GM12872 (cell line): ENCODE data around the gene CTR9.

Experiments used
- TF ChIP-seq, protein P1 (sequence below): IDR thresholded peaks from 3 replicates; pipeline ENCODE4 v1.5.1; 2011; ENCODE audit warnings: low read depth, mild to moderate bottlenecking, low read length, moderate library complexity; ENCODE audit not compliant: insufficient read depth

CTR9 gene

GRCh38 chr11:10785146-10785474 is 34.1 kb downstream of the CTR9 start:
- TF ChIP-seq, protein P1, sequence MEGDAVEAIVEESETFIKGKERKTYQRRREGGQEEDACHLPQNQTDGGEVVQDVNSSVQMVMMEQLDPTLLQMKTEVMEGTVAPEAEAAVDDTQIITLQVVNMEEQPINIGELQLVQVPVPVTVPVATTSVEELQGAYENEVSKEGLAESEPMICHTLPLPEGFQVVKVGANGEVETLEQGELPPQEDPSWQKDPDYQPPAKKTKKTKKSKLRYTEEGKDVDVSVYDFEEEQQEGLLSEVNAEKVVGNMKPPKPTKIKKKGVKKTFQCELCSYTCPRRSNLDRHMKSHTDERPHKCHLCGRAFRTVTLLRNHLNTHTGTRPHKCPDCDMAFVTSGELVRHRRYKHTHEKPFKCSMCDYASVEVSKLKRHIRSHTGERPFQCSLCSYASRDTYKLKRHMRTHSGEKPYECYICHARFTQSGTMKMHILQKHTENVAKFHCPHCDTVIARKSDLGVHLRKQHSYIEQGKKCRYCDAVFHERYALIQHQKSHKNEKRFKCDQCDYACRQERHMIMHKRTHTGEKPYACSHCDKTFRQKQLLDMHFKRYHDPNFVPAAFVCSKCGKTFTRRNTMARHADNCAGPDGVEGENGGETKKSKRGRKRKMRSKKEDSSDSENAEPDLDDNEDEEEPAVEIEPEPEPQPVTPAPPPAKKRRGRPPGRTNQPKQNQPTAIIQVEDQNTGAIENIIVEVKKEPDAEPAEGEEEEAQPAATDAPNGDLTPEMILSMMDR: no peak

GRCh38 chr11:10786451-10786850 is 35.4 kb downstream of the CTR9 start:
- TF ChIP-seq, protein P1: no peak

DNA sequence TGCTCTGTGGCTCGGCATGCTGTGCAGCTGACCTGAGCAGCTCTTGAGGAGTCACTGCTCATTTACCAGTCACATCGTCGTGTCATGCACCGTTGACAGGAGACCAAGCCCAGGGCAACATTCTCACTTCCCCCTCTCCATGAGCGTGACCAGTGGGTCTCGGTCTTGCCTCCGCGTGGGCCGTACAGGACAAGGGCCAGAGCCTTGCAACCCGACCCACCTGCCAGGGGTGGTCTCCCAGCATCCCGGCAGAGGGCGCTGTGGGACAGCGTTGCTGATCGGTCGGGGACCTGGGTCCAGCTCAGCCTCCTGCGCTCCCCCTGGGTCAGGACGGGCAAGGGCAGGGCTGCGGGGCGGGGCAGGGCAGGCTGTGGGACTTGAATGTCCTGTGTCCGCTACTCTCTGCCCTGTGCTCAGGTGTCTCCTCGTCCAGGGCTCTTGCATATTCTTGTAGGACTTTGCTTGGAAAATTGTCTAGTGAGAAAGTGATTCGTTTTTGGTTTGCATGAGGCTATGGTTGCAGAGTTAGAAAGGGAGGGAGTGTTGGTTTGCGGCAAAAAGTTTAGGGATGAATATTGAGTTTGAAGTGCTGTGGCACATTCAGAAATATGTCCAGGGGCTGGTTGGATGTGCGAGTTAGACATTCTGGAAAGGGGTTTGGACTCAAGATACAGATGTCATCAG is 41.5 kb downstream of the CTR9 start:
- TF ChIP-seq, protein P1: peak; percentile 96

DNA sequence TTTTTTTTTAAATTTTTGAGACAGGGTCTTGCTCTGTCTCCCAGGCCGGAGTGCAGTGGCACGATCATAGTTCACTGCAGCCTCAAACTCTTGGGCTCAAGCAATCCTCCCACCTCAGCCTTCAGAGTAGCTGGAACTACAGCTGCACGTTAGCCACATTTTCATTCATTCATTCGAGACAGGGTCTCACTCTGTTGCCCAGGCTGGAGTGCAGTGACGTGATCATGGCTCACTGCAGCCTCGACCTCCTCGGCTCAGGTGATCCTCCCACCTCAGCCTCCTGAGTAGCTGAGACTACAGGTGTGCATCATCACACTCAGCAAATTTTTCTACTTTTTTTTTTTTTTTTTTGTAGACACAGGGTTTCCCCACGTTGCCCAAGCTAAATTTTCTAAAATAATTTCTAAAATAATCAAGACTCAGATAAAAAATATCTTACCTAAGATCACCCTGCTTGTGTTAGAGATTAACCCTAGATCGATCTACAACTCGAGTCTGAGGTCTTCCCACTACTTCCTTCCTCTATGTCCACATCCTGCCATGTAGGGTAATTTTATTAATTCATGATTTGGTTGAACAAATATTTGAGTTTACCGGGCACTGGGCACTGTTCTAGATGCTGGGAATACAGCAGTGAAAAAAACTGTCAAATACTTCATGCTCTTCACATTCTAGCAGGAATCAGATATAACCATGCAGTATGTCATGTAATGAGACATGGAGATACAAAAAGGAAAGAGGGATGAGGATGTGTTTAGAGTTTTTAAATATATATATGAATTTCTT is 42.6 kb downstream of the CTR9 start:
- TF ChIP-seq, protein P1: no peak

DNA sequence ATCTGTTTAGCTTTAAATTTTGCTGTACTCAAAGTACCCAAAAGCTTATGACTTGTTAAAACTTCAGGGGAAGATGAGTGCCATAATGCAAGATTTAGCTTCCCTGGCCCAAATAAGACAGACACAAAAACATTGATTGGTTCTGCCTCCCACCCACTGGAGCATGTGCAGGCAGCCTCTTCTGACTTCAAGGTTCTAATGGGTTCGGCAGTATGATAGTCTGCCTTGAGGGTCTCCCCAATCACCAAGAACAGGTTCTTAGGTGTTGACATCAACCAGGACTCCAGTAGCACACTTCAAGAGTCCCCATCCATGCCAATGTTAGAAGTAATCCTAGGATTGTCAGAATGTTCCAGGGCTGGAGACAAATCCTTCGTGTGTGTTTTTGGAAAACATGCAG is 45.1 kb downstream of the CTR9 start:
- TF ChIP-seq, protein P1: no peak

GRCh38 chr11:10797001-10797400 is 46.0 kb downstream of the CTR9 start:
- TF ChIP-seq, protein P1: no peak

- TF ChIP-seq, protein P1: no peak
Measured at GRCh38 chr11:10797531-10797930, 46.5 kb downstream of the CTR9 start.
